HUES6 (cell line): Measurements from ENCODE around the gene AHRR.

Experiments used
- H3K27ac ChIP-seq: 2 replicates; pipeline ENCODE4 v1.7.0; 2013; ENCODE audit warnings: low read depth, mild to moderate bottlenecking, low read length, inconsistent platforms
- H3K27me3 ChIP-seq: 2 replicates; pipeline ENCODE4 v1.6.1; 2013; ENCODE audit warnings: low read length; ENCODE audit not compliant: control insufficient read depth, insufficient read depth
- H3K36me3 ChIP-seq: 2 replicates; pipeline ENCODE4 v1.6.1; 2013; ENCODE audit warnings: low read length; ENCODE audit not compliant: control insufficient read depth, insufficient read depth
- H3K4me1 ChIP-seq: 2 replicates; pipeline ENCODE4 v1.6.1; 2013; ENCODE audit warnings: low read length; ENCODE audit not compliant: control insufficient read depth, insufficient read depth
- H3K4me3 ChIP-seq: 2 replicates; pipeline ENCODE4 v1.5.1; 2013; ENCODE audit warnings: low read depth, low read length
- H3K9ac ChIP-seq: one replicate; pipeline ENCODE4 v1.6.1; 2013; ENCODE audit warnings: mild to moderate bottlenecking, low read length
- H3K9me3 ChIP-seq: 2 replicates; pipeline ENCODE4 v1.6.1; 2013; ENCODE audit warnings: low read depth, low read length; ENCODE audit not compliant: control insufficient read depth, insufficient read depth

The AHRR gene

GRCh38 chr5:431001-431710 lies 109.6 kb downstream of the AHRR start:
- Histone ChIP-seq H3K4me1 (no peaks in the 10 kb centered on the region), H3K4me3 (no peak overlapping the region), H3K9ac (no peak overlapping the region), H3K27me3 (no peaks in the 10 kb centered on the region), H3K36me3 (no peaks in the 10 kb centered on the region), H3K27ac (no peak overlapping the region), H3K9me3 (no peaks in the 10 kb centered on the region)

GRCh38 chr5:431711-432050 lies 110.2 kb downstream of the AHRR start:
- no peaks in the 10 kb centered on the region for H3K27me3 ChIP-seq
- H3K4me3 ChIP-seq = no peak overlapping the region
- no peaks in the 10 kb centered on the region for H3K9me3 ChIP-seq
- H3K27ac ChIP-seq = no peak overlapping the region
- no peak overlapping the region for H3K9ac ChIP-seq
- H3K36me3 ChIP-seq = no peaks in the 10 kb centered on the region
- no peaks in the 10 kb centered on the region for H3K4me1 ChIP-seq

GRCh38 chr5:432201-432927 lies 110.8 kb downstream of the AHRR start:
- no peak overlapping the region for H3K9ac ChIP-seq
- no peaks in the 10 kb centered on the region for H3K27me3 ChIP-seq
- H3K9me3 ChIP-seq = no peaks in the 10 kb centered on the region
- no peaks in the 10 kb centered on the region for H3K4me1 ChIP-seq
- no peaks in the 10 kb centered on the region for H3K36me3 ChIP-seq
- no peak overlapping the region for H3K4me3 ChIP-seq
- H3K27ac ChIP-seq = no peak overlapping the region

- H3K9me3 ChIP-seq = no peaks in the 10 kb centered on the region
- no peak overlapping the region for H3K27ac ChIP-seq
- H3K36me3 ChIP-seq = no peaks in the 10 kb centered on the region
- H3K9ac ChIP-seq = no peak overlapping the region
- H3K4me3 ChIP-seq = no peak overlapping the region
- no peaks in the 10 kb centered on the region for H3K27me3 ChIP-seq
- no peaks in the 10 kb centered on the region for H3K4me1 ChIP-seq
Observed at GRCh38 chr5:432928-433791, 111.6 kb downstream of the AHRR start.

GRCh38 chr5:433836-434235 lies 112.3 kb downstream of the AHRR start:
- no peak overlapping the region for H3K27ac ChIP-seq
- no peaks in the 10 kb centered on the region for H3K27me3 ChIP-seq
- H3K9me3 ChIP-seq = no peaks in the 10 kb centered on the region
- H3K4me3 ChIP-seq = no peak overlapping the region
- no peak overlapping the region for H3K9ac ChIP-seq
- no peaks in the 10 kb centered on the region for H3K36me3 ChIP-seq
- H3K4me1 ChIP-seq = no peaks in the 10 kb centered on the region

- Histone ChIP-seq H3K9me3 (no peaks in the 10 kb centered on the region), H3K4me1 (no peaks in the 10 kb centered on the region), H3K27ac (no peak overlapping the region), H3K27me3 (no peaks in the 10 kb centered on the region), H3K36me3 (no peaks in the 10 kb centered on the region), H3K9ac (no peak overlapping the region), H3K4me3 (no peak overlapping the region)
Observed at GRCh38 chr5:434443-435146, 113.1 kb downstream of the AHRR start.

GRCh38 chr5:435156-435790 lies 113.8 kb downstream of the AHRR start:
- Histone ChIP-seq H3K9ac (no peak overlapping the region), H3K4me3 (no peak overlapping the region), H3K9me3 (no peaks in the 10 kb centered on the region), H3K36me3 (no peaks in the 10 kb centered on the region), H3K27ac (no peak overlapping the region), H3K4me1 (no peaks in the 10 kb centered on the region), H3K27me3 (no peaks in the 10 kb centered on the region)

GRCh38 chr5:435961-436640 lies 114.6 kb downstream of the AHRR start:
- Histone ChIP-seq H3K4me1 (no peaks in the 10 kb centered on the region), H3K27ac (no peak overlapping the region), H3K9me3 (no peaks in the 10 kb centered on the region), H3K4me3 (no peak overlapping the region), H3K27me3 (no peaks in the 10 kb centered on the region), H3K9ac (no peak overlapping the region), H3K36me3 (no peaks in the 10 kb centered on the region)

GRCh38 chr5:436641-436975 lies 115.1 kb downstream of the AHRR start:
- Histone ChIP-seq H3K4me1 (no peaks in the 10 kb centered on the region), H3K9ac (no peak overlapping the region), H3K4me3 (no peak overlapping the region), H3K27me3 (no peaks in the 10 kb centered on the region), H3K9me3 (no peaks in the 10 kb centered on the region), H3K36me3 (no peaks in the 10 kb centered on the region), H3K27ac (no peak overlapping the region)

GRCh38 chr5:437281-437771 lies 115.8 kb downstream of the AHRR start:
- no peak overlapping the region for H3K4me3 ChIP-seq
- H3K9ac ChIP-seq = no peak overlapping the region
- no peak overlapping the region for H3K27ac ChIP-seq
- H3K27me3 ChIP-seq = no peaks in the 10 kb centered on the region
- H3K9me3 ChIP-seq = no peaks in the 10 kb centered on the region
- no peaks in the 10 kb centered on the region for H3K36me3 ChIP-seq
- H3K4me1 ChIP-seq = no peaks in the 10 kb centered on the region
